ENCODE measurements around the gene RAB14.

RAB14 gene

DNA sequence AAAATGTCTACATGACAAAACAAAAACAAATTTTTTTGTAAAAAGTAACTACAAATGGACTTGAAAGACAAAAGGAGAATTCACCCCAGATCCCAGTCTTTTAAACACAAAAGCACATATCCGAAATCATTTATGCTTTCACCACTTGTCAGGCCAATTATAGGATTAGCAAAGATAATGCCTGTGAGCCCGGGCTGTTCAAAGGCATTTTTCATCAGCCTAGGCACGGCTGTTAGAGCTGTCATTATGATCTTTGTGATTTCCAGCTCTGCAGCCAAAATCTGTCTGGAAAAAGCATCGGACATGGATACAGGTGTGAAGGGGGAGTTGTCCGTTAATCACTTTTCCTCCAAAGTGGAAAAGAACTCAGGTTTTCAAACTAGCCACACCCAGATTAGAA, 23.6 kb upstream of the RAB14 start:
- Histone ChIP-seq H3K27ac (replicated peaks) (no peak overlapping the region), H3K27me3 (ENCODE audit: insufficient read depth, poor library complexity, severe bottlenecking) (no peaks in the 10 kb centered on the region), H3K4me3 (replicated peaks; ENCODE audit: insufficient read depth, low read length) (no peak overlapping the region)
- DNase-seq (ENCODE audit: low read depth in 1 of 2, low spot score in 1 of 2) = no peak
- TF ChIP-seq SPI1 (IDR thresholded peaks at IDR 0.05; ENCODE audit: borderline replicate concordance, low read depth) (no peak), POLR2AphosphoS5 (IDR thresholded peaks at IDR 0.05; ENCODE audit: low read depth) (no peak), GABPA (IDR thresholded peaks at IDR 0.05; ENCODE audit: low read depth) (no peak)
- TF ChIP-seq, protein P1, sequence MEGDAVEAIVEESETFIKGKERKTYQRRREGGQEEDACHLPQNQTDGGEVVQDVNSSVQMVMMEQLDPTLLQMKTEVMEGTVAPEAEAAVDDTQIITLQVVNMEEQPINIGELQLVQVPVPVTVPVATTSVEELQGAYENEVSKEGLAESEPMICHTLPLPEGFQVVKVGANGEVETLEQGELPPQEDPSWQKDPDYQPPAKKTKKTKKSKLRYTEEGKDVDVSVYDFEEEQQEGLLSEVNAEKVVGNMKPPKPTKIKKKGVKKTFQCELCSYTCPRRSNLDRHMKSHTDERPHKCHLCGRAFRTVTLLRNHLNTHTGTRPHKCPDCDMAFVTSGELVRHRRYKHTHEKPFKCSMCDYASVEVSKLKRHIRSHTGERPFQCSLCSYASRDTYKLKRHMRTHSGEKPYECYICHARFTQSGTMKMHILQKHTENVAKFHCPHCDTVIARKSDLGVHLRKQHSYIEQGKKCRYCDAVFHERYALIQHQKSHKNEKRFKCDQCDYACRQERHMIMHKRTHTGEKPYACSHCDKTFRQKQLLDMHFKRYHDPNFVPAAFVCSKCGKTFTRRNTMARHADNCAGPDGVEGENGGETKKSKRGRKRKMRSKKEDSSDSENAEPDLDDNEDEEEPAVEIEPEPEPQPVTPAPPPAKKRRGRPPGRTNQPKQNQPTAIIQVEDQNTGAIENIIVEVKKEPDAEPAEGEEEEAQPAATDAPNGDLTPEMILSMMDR (IDR thresholded peaks at IDR 0.05; ENCODE audit: insufficient read depth, low read length) = no peak
- TF ChIP-seq, protein P2, sequence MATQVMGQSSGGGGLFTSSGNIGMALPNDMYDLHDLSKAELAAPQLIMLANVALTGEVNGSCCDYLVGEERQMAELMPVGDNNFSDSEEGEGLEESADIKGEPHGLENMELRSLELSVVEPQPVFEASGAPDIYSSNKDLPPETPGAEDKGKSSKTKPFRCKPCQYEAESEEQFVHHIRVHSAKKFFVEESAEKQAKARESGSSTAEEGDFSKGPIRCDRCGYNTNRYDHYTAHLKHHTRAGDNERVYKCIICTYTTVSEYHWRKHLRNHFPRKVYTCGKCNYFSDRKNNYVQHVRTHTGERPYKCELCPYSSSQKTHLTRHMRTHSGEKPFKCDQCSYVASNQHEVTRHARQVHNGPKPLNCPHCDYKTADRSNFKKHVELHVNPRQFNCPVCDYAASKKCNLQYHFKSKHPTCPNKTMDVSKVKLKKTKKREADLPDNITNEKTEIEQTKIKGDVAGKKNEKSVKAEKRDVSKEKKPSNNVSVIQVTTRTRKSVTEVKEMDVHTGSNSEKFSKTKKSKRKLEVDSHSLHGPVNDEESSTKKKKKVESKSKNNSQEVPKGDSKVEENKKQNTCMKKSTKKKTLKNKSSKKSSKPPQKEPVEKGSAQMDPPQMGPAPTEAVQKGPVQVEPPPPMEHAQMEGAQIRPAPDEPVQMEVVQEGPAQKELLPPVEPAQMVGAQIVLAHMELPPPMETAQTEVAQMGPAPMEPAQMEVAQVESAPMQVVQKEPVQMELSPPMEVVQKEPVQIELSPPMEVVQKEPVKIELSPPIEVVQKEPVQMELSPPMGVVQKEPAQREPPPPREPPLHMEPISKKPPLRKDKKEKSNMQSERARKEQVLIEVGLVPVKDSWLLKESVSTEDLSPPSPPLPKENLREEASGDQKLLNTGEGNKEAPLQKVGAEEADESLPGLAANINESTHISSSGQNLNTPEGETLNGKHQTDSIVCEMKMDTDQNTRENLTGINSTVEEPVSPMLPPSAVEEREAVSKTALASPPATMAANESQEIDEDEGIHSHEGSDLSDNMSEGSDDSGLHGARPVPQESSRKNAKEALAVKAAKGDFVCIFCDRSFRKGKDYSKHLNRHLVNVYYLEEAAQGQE (IDR thresholded peaks at IDR 0.05; ENCODE audit: insufficient replicate concordance, low read depth) = no peak

DNA sequence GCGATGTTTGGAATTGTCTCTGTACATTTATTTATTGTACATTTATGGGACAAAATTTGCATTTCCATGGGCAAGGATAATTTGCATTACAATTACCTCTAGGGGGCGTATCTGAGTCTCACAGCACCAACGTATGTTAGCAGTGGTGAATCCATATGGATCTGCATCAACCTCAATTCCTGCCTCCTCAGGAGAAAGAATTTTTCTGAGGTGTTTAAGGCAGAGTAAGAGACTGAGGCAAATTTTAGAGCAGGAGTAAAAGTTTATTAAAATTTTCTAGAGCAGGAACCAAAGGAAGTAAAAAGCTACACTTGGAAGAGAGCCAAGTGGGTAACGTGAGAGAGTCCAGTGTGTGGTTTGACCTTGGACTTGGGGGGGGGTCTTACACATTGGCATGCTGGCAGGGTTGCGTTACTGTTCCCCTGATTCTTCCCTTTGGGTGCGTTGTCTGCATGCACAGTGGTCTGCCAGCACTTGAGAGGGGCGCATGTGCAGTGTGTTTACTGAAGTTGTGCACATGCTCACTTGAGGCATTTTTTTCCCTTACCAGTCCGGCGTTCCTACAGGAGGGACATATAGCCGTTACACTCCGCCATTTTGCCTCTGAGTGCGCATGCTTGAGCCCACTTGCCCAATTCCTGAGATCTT, 21.0 kb upstream of the RAB14 start:
- no peak for DNase-seq (ENCODE audit: low read depth in 1 of 2, low spot score in 1 of 2)
- Histone ChIP-seq H3K4me3 (replicated peaks; ENCODE audit: insufficient read depth, low read length) (no peak overlapping the region), H3K27ac (replicated peaks) (no peak overlapping the region), H3K27me3 (ENCODE audit: insufficient read depth, poor library complexity, severe bottlenecking) (no peaks in the 10 kb centered on the region)
- TF ChIP-seq SPI1 (IDR thresholded peaks at IDR 0.05; ENCODE audit: borderline replicate concordance, low read depth) = no peak
- TF ChIP-seq, protein P1 (IDR thresholded peaks at IDR 0.05; ENCODE audit: insufficient read depth, low read length) = peak; percentile 42
- TF ChIP-seq, protein P2 (IDR thresholded peaks at IDR 0.05; ENCODE audit: insufficient replicate concordance, low read depth) = no peak

DNA sequence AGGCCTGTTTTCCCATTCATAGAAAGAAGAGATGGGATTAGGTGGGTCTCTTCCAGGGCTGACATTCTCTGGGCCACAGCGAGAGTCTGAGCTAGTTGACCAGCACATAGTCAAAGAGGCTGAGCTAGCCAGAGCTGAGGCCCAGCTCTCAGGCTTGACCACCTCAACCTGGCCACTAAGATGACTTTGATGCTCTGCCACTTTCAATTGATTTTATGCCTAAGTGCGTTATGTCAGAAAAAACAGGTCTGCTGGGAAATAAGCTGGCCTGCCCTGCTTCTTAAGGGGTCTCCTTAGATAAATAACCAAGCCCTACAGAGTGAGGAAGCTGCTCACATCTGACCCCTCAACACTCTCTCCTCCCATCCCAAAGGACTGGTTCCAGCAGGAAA, 20.0 kb upstream of the RAB14 start:
- no peaks in the 10 kb centered on the region for H3K27me3 ChIP-seq (ENCODE audit: insufficient read depth, poor library complexity, severe bottlenecking)
- no peak for DNase-seq (ENCODE audit: low read depth in 1 of 2, low spot score in 1 of 2)
- no peak overlapping the region for H3K27ac ChIP-seq (replicated peaks)
- TF ChIP-seq, protein P2 (IDR thresholded peaks at IDR 0.05; ENCODE audit: insufficient replicate concordance, low read depth) = no peak
- TF ChIP-seq SPI1 (IDR thresholded peaks at IDR 0.05; ENCODE audit: borderline replicate concordance, low read depth) (no peak), GABPA (IDR thresholded peaks at IDR 0.05; ENCODE audit: low read depth) (no peak), POLR2AphosphoS5 (IDR thresholded peaks at IDR 0.05; ENCODE audit: low read depth) (no peak)
- TF ChIP-seq, protein P1 (IDR thresholded peaks at IDR 0.05; ENCODE audit: insufficient read depth, low read length) = no peak
- no peak overlapping the region for H3K4me3 ChIP-seq (replicated peaks; ENCODE audit: insufficient read depth, low read length)

All from HL-60 (cell line).